ENCODE data around the gene ADGRL4.

The ADGRL4 gene

GRCh38 chr1:78855258-78855657 lies 151.3 kb downstream of the ADGRL4 start:
- in situ Hi-C loops (cut with HindIII; ENCODE audit: low pct_ligation_motif_present, low pct_unique_long_range_greater_than_20kb, low sequenced_read_pairs): no loop called here
- no peak for DNase-seq

GRCh38 chr1:78854556-78854955 lies 152.0 kb downstream of the ADGRL4 start:
- DNase-seq: no peak
- in situ Hi-C loops (cut with HindIII; ENCODE audit: low pct_ligation_motif_present, low pct_unique_long_range_greater_than_20kb, low sequenced_read_pairs): no loop called here

DNA sequence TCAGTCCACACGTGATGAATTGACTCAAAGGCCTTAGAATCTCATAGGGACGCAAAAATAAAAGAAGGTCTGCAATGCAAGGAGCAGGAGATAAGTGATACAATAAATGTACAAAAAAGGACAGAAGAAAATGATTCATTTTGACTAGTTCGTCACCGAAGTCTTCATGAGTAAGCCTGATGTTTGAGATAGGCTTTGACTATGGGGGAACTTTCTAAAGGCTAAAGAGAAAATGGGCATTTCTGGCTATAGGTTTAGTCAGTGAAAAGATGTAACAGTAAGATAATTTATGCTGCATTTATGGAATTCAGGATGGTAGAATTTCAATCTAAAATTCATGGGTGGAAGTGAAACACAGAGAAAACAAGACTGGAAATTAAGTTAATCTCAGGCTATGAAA lies 163.0 kb downstream of the ADGRL4 start:
- no peak for DNase-seq
- in situ Hi-C loops (cut with HindIII; ENCODE audit: low pct_ligation_motif_present, low pct_unique_long_range_greater_than_20kb, low sequenced_read_pairs): no loop called here

- no peak for DNase-seq
- in situ Hi-C loops (cut with HindIII; ENCODE audit: low pct_ligation_motif_present, low pct_unique_long_range_greater_than_20kb, low sequenced_read_pairs): no loop called here
Measured at GRCh38 chr1:78843111-78843510, 163.4 kb downstream of the ADGRL4 start.

DNA sequence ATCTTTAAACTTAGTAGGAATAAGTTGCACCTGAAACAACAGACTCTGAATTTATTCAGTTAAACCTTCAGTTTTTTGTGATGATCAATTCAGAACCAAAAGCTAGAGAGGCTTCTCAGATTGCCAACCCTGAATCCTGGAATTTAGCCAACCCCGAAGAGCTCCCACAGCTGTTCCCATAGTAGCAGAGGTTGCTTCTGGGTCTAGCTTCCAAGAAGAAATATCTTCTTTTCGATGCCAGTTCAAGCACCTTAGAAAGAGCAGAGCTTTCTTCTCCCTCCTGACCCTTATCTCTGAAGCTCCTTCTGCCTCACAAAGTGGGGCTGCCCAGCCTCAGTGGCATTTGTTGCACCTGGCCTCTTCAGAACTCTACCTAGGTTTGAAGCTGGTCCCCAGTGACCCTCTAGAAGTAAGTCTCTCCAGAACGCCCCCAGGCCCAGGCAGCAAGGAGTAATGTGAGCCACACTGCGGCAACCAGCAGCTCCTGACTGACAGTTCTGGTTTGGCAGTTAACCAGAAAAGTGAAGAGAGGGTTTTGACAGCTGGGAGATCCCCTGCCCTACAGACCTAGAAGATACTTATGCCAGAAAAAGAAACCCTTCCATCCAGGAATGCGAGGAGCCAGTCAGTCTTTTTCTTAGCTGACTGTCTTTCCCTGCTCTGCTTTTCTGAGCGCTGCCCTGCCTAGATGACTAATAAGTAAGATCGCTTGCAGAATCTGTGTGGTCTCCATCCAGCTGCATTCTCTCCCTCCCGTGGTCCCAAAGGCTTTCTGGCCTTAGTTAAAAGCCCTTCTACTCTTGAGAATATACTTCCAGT lies 165.9 kb downstream of the ADGRL4 start:
- in situ Hi-C loops (cut with HindIII; ENCODE audit: low pct_ligation_motif_present, low pct_unique_long_range_greater_than_20kb, low sequenced_read_pairs): no loop called here
- no peak for DNase-seq

All from ACHN (cell line).